HG03571 (cell line): ENCODE results near the gene RIBC1.
"Not testable (repeated sequence)": the region's sequence is repeated elsewhere in the genome, so short reads cannot be mapped to it uniquely, and the experiment has no call there.

Experiments used
- ATAC-seq: cut with Tn5 transposase; IDR thresholded peaks from one replicate; pipeline ENCODE4 v1.9.1; 2021; ENCODE audit not compliant: unreplicated experiment

The RIBC1 gene

DNA sequence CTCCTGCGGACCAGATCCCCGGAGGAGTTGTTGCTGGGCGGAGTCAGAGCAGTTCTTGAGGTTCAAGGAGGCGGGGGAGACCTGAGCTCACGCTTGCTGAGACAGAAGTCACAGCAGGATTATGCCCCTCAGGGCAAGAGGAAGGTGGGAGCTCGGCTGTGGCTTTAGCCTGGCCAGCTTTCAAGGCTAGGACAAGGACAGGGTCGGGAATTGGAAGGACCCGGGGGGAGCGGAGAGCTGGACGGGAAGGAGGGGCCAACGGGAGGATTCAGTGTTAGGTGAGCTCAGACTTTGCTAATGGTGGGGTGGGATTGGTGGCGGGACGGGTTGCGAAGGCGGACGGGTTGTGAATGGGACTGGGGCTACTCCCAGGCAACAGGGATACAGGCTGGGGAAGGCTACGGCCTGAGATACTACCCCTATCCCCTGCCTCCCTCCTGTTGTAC, at the start of gene RIBC1:
Gene RIBC1 (plus strand): TSS at position 13 of the 446 bp plus-strand sequence. CDS start 3,404 bp downstream, outside the sequence.
- ATAC-seq, result no peak

DNA sequence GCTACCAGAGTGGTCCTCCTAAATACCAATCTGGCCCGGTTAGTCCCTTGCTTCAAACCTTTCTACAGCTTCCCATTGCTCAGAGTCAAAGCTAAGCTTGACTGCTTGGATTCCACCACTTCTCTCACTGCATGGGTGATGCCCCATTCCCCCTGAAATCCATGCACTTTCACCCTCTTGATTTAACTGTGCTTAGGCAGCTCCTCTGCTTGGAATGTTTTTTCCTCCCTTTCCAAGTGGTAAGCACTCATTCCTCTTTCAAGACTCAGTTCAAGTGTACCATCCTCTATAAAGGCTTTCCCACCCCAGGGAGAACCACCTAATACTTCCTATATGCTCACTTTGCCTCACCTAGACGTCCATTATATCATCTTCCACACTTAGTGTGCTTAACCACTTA, 49.4 kb upstream of the RIBC1 start:
- ATAC-seq, result no peak

DNA sequence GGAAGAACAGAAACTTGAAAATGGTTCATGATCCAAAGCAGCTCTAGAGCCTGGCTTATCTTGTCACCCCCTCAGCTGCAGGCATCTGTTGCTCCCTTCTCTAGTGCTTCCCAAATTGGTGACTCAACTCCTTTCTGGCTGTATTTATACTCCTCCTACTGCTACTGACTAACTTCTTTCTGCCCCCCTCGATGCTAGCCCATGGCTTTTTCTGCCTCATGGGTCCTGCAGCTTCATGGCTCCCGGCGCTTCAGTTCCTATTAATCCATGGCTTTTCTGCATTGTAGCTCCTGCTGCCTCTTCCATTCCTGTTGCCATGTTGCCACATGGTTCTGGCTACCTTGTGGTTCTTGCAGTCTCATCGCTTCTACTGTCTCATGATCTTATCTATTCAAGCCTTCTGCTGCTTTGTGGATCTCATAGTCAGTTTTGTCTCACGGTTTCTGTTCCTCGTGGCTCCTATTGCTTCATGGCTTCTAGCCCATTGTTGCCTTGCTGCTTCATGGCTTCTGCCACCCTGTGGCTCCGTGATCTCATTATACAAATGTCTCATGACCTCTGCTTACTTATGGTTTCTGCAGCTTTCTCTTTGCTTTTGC, 48.4 kb upstream of the RIBC1 start:
- ATAC-seq, result no peak

DNA sequence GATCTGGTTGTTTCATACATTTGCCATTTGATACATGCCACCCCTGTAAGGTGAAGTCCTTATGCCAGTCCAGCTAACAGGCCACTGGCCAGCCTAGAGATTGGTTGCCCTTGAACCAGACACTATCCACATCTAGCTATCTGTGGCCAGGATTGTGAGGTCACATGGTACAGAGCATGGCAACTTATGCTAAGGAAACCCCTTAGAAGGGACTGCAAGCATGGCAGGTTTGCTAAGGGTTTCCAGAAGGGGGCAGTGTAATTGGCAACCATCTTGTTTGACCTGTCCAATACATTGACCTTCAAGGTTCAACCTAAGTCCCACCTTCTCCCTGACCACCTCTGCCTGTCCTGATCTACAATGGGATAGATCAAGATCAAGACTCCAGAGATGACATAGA, 47.8 kb upstream of the RIBC1 start:
- no peak for ATAC-seq

DNA sequence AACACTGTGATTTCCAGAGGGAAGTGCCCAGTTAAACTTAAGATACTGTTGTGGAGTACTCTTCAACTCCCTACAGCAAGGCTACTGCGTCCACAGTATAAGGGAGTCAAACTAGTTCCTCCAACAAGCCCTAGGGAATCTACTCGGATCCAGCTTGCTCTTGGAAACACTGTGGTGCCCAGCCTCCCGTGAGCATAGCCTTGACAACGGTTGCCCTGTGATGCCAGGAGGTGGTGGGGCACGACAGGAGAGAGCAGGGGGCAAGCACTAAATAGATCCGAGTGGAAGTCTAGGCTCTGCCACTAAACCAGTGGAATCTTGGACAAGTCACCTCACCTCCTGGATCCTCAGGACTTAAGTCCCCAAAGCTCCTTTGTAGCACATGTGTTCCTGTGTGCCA, 45.8 kb upstream of the RIBC1 start:
- ATAC-seq, result no peak

DNA sequence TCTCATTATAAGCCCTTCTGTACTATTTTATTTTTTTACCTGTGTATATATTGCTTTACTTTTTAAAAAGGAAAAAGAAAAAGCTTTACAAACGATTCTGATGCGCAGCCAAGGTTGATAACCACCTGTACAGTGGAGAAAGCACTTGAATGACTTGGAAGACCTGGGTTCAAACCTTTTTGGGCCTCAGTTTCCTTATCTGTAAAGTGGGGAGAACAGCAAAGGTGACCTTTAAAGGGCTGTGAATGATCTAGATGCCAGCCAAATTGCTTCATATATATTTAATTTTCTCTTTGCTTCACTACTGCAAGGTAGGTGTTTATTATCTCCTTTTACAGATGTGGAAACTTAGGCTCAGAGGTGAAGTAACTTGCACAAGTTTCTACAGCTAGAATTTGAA, 45.2 kb upstream of the RIBC1 start:
- ATAC-seq, result no peak

DNA sequence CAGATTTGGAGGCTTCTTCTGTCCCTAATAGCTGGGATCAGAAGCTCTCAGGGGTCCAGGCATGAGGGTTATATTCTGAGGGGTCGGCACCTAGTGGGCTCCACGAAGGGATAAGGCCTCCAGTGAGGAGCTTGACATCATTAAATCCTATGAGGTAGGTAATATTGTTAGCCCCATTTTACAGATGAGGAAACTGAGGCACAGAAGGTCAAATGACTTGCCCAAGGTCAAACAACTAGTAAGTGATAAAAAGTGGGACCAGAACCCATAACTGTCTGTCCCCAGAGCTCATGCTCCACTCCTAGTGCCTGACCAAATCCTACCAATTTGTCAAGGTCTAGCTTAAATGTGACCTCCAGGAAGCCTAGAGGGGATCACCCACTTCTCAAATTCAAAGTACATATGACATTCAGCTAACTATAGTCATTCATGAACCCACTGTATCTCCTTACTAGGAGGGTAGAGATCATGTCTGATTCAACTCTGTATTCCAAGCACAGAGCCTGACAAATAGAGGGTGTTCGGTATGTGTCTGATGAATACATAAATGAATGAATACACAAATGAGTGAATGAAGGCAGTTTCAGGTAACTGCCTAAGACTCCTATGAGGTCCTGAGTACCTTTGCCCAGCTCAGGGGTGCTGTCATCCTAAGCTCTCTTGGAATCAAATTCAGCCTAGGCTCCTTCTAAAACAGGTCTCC, 43.5 kb upstream of the RIBC1 start:
- ATAC-seq, result no peak

DNA sequence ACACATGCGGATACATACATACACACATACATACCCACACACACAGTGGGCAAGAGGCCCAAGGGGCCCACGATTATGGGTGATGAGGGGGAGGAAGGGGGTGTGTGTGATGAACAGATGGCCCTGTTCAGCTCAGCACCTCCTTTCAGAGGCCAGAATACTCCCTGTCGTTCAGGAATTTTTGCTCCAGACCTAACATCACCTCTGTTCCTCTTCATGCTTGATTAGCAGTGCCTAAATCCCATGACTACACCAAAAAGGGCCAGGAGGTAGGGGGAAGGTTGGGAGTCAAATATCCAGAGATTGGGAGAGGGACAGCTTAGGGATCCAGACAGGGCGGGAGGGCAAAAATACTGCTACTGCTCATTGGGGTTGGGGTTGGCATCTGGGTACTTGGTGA, 42.9 kb upstream of the RIBC1 start:
- ATAC-seq, result no peak

DNA sequence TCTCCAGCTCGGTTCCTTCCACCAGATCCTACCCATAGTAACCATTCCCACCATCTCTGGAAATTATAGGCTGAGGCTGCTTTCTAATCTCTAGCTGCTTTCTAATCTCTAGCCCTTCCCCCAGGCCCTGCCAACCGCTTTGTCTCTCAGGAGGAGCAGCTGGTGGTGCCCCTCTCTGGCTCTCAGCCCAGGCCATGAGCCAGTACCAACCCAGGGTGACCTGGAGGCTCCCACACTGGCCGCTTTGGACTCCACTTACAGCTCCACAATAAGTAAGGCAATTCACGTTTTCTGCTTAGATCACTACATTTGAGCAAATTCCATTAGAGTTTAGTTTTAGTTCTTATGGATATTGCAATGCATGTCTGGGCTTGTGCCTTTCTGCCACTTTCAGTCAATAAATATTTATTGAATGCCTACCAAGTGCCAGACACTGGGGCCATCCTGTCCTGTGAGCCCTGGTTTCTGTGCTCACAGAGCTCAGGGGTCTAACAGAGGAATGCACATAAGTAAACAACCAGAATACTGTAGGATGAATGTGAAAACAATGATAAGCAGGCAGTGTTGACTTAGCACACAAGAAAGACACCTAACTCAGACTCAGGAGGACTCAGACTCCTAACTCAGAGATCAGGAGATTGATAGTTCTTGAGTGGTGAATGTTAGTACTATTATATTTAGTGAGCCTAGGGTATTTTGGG, 39.1 kb upstream of the RIBC1 start:
- no peak for ATAC-seq

DNA sequence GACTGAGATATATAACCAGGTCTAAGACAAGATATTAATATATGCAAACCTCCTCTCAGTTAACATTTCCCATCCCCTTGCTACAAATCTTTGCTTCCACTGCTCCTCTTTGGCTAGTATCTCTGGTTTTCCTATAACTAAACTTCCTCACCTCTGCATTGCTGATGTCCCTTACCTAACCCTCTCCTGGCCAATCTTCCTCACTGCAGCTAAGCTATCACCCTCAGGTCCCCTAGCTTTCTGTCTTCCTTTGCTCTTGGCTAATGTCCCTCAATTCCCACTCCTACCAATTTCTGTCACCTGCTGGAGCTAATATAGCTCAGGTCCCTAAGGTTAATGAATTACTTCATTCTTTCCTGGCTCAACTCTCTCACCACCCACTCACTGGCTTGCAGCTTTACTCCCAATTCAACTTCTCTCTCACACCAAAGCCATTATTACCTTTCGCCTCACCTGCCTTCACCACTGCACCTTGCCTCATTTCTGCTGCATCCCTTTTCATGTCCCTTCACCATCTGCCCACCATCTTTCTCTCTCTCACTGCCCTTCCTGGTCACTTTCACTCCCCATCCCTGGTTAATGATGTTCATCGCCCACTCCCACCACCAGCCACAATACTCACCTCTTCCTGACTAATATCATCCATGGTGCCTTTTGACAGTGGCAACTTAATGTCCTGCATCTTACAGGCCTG, 26.9 kb upstream of the RIBC1 start:
- ATAC-seq, result no peak

DNA sequence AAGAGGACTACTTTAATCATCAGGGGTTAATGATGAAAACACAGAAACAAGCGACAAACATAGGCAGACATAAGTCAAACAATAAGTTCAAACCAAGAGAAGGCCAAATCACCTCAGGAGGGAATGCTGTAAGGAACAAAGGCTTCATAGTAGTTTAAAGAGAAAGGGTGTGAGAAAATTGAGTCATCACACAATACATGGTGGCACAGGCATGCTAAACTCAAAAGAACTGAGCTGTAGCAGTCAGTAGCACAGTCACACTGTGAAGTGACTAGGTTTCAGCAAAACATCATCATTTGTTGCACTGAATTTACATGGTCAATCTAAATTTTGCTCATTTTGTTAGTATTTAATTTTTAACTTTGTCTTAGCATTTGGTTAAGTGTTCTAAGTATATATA, 24.5 kb upstream of the RIBC1 start:
- no peak for ATAC-seq

DNA sequence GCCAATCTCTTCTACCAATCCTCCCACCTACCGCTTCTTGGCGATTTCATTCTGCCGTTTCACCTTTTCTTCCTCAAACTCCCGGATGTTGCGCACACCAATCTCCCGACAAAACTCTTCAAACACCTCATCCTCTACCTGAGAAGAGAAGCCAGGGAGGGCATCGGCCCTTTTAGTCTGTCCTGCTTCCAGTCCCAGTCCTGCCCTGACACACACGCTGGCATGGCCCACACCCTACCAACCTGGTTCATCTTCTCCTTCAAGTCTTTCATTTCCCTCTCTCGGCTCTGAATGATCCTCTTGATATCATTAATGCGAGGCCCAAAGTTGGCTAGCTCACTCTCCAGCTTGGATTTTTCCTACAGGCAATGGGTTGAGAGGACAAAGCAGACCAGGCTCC, 19.1 kb upstream of the RIBC1 start:
- ATAC-seq, result no peak

DNA sequence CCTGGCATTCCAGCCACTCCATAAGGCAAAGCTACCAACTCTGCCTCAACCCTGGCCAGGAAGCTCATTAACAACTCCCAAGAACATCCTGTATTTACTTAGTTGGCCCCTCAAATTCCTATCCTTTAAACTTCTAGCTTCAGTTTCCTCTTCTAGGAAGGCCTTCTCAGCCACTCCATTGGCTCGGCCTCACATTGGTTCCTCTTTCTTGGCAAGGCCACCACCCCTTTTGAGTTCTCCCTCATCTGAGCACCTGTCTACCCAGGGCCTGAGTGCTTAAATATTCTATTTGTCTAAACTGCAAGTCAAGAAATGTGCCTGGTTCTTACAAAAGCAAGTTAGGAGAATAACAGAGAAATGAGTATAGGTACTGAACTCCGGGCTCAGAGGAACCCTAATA, 10.2 kb upstream of the RIBC1 start:
- ATAC-seq, result no peak

DNA sequence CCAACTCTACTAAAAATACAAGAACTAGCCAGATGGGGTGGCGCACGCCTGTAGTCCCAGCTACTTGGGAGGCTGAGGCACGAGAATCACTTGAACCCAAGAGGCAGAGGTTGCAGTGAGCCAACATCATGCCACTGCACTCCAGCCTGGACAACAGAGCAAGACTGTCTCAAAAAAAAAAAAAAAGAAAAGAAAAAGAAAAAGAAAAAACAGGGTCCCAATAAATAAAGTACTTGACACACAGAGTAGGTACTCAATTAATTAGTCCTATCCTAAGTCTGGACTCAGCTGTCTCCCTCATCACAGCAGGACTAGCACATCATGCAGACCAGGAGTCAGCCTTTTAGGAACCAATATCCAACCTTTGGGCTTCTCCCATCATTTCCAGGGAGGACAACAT, 2.3 kb upstream of the RIBC1 start:
- ATAC-seq, result not testable (repeated sequence)

DNA sequence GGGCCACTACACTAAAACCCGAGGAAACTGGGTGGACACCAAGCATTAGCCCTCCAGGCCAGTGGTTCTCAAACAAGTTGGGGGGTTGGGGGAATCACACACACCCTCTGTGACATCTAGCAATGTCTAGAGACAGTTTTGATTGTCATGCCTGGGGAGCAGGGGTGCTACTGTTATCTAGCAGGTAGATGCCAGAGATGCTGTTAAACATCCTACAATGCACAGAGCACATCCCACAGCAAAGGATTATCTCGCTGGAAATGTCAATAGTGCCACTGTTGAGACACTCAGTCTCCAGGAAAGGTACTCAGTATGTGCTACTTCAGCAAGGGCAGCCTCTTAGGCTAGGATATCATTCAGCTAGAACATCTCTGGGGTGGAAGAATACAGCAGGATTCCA, 1.5 kb upstream of the RIBC1 start:
- ATAC-seq, result no peak

DNA sequence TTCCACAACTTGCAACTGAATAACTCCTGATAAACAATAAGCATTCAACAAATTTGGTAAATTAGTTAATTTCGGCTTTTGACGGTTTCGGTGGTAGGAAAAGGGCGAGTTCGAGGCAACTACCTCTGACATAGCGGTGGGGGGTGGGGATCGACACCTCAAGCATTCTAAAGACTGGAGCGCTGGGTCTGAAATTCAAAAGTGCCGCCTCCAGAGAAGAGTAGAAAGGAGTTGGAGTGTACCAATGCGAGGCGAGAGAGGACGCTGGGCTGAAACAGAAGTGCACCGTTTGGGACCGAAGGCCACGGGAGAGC, 944 bp upstream of the RIBC1 start:
- ATAC-seq, result peak; percentile 3

DNA sequence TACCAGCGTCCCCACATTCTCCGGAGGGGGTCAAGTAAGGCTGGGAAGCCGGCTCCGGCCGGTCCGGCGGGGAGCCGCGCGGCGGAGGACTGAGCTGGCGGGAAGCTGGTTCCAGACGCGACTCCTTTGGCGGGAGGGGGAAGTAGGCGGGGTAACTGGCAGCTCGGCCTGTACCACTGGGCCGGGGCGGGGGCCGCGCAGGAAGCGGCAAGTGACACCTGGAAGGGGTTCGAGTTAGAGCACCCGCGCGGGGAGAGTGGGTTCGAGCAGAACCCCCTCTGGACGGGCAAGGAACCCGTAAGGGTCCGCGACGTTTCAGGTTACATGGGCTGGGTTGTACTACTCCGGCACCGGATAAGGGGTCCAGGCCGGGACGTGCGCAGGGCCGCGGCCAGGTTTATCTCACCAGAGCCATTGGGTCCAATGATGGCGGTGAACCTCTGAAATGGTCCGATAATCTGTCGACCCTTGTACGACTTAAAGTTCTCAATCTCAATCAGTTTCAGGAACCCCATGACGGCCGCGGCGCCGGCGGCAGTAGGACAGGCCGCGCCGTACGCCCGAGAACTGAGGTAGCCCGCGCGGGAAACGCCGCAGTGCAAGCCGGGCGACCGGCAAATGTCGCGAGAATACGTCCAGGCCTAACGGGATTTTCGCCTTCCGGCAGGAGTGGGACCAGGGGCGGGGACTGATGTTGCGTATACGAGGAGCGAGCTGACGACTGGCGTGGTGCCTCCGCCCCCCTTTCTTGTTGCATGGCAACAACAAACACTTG, 400 bp upstream of the RIBC1 start, which contains the start of gene SMC1A:
Gene SMC1A (minus strand): TSS at position 569 of the 775 bp plus-strand sequence. CDS start 54 bp downstream, at position 515.
- peak; percentile 93 for ATAC-seq

DNA sequence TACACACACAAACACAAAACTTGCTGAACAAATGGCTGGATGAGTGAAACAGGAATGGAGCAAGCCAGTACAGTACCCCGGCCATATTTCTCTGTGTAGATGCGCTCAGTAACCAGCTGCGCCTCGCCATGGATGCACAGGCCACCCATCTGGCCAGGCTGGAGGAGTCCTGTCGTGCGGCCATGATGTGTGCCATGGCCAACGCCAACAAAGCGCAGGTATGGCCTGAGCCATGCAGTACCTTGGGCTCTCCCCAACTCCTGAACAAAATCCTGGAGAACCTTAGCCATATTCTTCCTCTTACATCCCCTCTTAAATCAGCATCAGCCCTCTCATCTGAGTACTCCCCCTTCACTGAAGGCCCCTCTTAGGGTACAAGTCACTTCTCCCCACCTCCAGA, 7.1 kb downstream of the RIBC1 start:
- no peak for ATAC-seq

DNA sequence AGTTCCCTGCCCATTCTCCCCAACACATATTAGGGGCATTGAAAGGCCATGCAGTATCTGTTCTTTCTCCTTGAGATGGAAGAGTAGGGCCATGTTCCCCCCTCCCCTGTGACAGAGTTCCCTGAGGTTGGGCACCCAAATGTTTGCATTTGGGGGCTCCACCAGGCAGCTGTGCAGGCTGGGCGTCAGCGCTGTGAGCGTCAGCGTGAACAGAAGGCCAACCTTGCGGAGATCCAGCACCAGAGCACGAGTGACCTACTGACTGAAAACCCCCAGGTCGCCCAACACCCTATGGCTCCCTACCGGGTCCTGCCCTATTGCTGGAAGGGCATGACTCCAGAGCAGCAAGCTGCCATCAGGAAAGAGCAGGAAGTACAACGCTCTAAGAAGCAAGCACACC, 7.6 kb downstream of the RIBC1 start:
- ATAC-seq, result no peak

DNA sequence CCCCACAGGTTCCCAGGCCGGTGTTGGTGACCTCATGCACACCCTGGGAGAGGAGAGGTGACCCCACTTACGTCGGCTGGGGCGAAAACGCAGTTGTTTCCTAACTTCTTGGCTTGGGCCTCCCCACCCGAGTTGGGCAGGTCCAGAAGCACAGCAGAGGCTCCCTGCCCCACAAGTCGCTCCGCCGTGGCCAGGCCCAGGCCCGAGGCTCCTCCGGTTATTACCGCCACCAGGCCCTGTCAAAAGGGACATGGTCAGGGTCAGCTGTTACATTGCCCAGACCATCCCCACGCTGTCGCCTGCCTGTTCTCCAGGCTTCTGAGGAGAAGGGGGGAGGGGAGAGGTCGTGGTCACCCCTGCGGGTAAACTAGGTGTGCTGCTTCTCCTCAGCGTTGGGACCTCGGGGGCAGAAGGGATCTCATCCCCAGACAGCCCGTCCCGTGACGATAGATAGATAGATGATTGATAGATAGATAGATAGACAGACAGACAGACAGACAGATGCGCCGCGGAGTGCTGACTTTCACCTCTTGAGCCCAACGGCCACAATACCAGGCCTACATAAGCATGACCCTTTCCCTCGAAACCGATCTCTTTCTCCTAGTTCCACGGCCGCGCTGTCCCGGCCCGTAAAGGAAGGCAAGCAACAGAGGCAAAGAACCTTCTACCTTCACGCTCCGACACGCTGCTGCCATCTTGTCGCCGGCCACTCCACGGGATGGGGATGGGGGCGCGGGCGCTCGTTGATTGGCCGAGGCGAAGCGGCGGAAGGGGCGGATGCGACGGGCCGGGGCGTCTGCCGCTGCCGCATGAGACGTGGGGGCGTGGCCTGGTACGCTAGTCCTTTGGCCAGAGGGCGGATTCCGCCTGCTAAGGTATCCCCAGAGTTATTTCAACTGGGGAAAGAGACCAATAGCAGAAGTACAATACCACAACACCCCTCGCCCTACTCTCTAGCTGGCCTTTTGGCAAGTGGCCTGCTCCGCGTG, 11.3 kb downstream of the RIBC1 start, which contains the start of gene HSD17B10:
Gene HSD17B10 (minus strand): TSS at position 720 of the 989 bp plus-strand sequence. CDS start 25 bp downstream, at position 695.
- peak; percentile 95 for ATAC-seq
